CD14-positive monocyte (primary cell): ENCODE data around the gene SPATS2. TPM values are rescaled to one million over a fixed set of nuclear protein-coding genes. Genes with fewer than 3 reads are reported as not detected.
A peak's percentile ranks its signal among the peaks of the same experiment; 100 is the strongest.

Experiments used
- DNase-seq, 3 donors: peaks; one replicate each; pipeline ENCODE4 v3.0.0-alpha.2; 2011 to 2022
- H2AFZ ChIP-seq: 2 replicates; pipeline ENCODE4 v1.6.0; 2012; ENCODE audit warnings: mild to moderate bottlenecking, low read depth, low read length, inconsistent platforms; ENCODE audit not compliant: insufficient read depth, poor library complexity, severe bottlenecking
- H3K27ac ChIP-seq, 2 donors: 1 replicate in 1 of 2; 2 replicates in 1 of 2; pipeline ENCODE4 v1.5.1; 2012 to 2013; ENCODE audit warnings: low read length in 2 of 2, control low read depth in 1 of 2, inconsistent platforms in 1 of 2, low read depth in 1 of 2, mild to moderate bottlenecking in 1 of 2
- H3K27me3 ChIP-seq, 2 donors: one replicate each; pipeline versions ENCODE4 v1.6.0 to v1.6.1; 2011 to 2013; ENCODE audit warnings: low read length in 2 of 2; ENCODE audit not compliant: control insufficient read depth in 2 of 2, insufficient read depth in 2 of 2
- H3K36me3 ChIP-seq, 2 donors: replicated peaks in 1 of 2; 1 replicate in 1 of 2; 2 replicates in 1 of 2; pipeline versions ENCODE4 v1.5.1 to v1.6.1; 2012 to 2013; ENCODE audit warnings: low read length in 2 of 2, control low read depth in 1 of 2, inconsistent platforms in 1 of 2, mild to moderate bottlenecking in 1 of 2; ENCODE audit not compliant: insufficient read depth in 2 of 2, control insufficient read depth in 1 of 2
- H3K4me1 ChIP-seq, 2 donors: 1 replicate in 1 of 2; 2 replicates in 1 of 2; pipeline versions ENCODE4 v1.5.1 to v1.6.1; 2012 to 2013; ENCODE audit warnings: low read length in 2 of 2, control low read depth in 1 of 2, inconsistent platforms in 1 of 2, mild to moderate bottlenecking in 1 of 2, moderate library complexity in 1 of 2; ENCODE audit not compliant: insufficient read depth in 2 of 2, control insufficient read depth in 1 of 2
- H3K4me2 ChIP-seq: replicated peaks from 2 replicates; pipeline ENCODE3; 2012; ENCODE audit warnings: low read length, moderate library complexity, mild to moderate bottlenecking; ENCODE audit not compliant: poor library complexity, severe bottlenecking; ENCODE audit errors: extremely low read depth
- H3K4me3 ChIP-seq, 3 experiments: fragments of 200-600 bp in 1 of 3; sonication (generic) in 1 of 3; replicated peaks in 1 of 3; 1 replicate in 2 of 3; 2 replicates in 1 of 3; pipeline ENCODE4 v1.5.1; 2011 to 2013; ENCODE audit warnings: low read length in 3 of 3, mild to moderate bottlenecking in 3 of 3, control low read depth in 2 of 3, low read depth in 2 of 3, inconsistent platforms in 1 of 3, moderate library complexity in 1 of 3
- H3K79me2 ChIP-seq: 2 replicates; pipeline ENCODE4 v1.6.0; 2012; ENCODE audit warnings: mild to moderate bottlenecking, control low read depth, inconsistent platforms, low read length, moderate library complexity; ENCODE audit not compliant: insufficient read depth
- H3K9ac ChIP-seq: 2 replicates; pipeline ENCODE4 v1.6.0; 2017; ENCODE audit warnings: low read length, mild to moderate bottlenecking; ENCODE audit not compliant: insufficient read depth, poor library complexity, severe bottlenecking
- H3K9me3 ChIP-seq, 2 donors: replicated peaks in 1 of 2; 1 replicate in 1 of 2; 2 replicates in 1 of 2; pipeline versions ENCODE4 v1.5.1 to v1.6.1; 2012 to 2013; ENCODE audit warnings: low read length in 2 of 2, control low read depth in 1 of 2; ENCODE audit not compliant: control insufficient read depth in 1 of 2, insufficient read depth in 1 of 2
- H4K20me1 ChIP-seq: 2 replicates; pipeline ENCODE4 v1.6.0; 2012; ENCODE audit warnings: mild to moderate bottlenecking, low read length, control low read depth, moderate library complexity; ENCODE audit not compliant: insufficient read depth
- H3K27ac Mint-ChIP-seq, 7 donors: one replicate each; pipeline ENCODE4 v1.8.0; 2020; ENCODE audit warnings: mild to moderate bottlenecking in 7 of 7, mixed read lengths in 7 of 7, moderate library complexity in 6 of 7, inconsistent platforms in 2 of 7
- H3K27me3 Mint-ChIP-seq, 3 donors: one replicate each; pipeline ENCODE4 v1.8.0; 2021 to 2022; ENCODE audit warnings: low read depth in 3 of 3, mild to moderate bottlenecking in 3 of 3, mixed read lengths in 3 of 3, moderate library complexity in 3 of 3, inconsistent platforms in 1 of 3
- H3K36me3 Mint-ChIP-seq, 2 donors: one replicate each; pipeline ENCODE4 v1.8.0; 2020; ENCODE audit warnings: mixed read lengths in 2 of 2, inconsistent platforms in 1 of 2, mild to moderate bottlenecking in 1 of 2
- H3K4me1 Mint-ChIP-seq: one replicate; pipeline ENCODE4 v1.8.0; 2020; ENCODE audit warnings: mild to moderate bottlenecking, mixed read lengths
- H3K4me3 Mint-ChIP-seq, 2 donors: one replicate each; pipeline ENCODE4 v1.8.0; 2020; ENCODE audit warnings: mild to moderate bottlenecking in 2 of 2, mixed read lengths in 2 of 2, moderate library complexity in 1 of 2
- H3K9me3 Mint-ChIP-seq, 7 donors: one replicate each; pipeline ENCODE4 v1.8.0; 2020 to 2022; ENCODE audit warnings: mixed read lengths in 7 of 7, mild to moderate bottlenecking in 6 of 7, moderate library complexity in 6 of 7, inconsistent platforms in 2 of 7
- WGBS: methylation state at CpG from one replicate; pipeline ENCODE4 v1.1.5; 2013; ENCODE audit warnings: missing lambda C conversion rate; ENCODE audit not compliant: insufficient coverage; 5-methylcytosine and 5-hydroxymethylcytosine counted together
- intact Hi-C, 2 donors: fragments of 100-400 bp; cut with micrococcal nuclease; formaldehyde crosslinking; loops; one replicate each; pipeline versions ENCODE4 v1.15.0 to v1.15.1; 2023
- polyA plus RNA-seq, 3 donors: library from polyadenylated mRNA; depleted of rRNA in 1 of 3; unstranded in 2 of 3; stranded (reverse) in 1 of 3; fragments of 300-500 nt in 2 of 3; fragments of >200 nt in 1 of 3; fragmentation: Illumina TruSeq in 2 of 3; gene quantifications; 1 replicate in 2 of 3; 2 replicates in 1 of 3; pipeline ENCODE4 v1.2.3, GENCODE V29; 2012 to 2021
- TF ChIP-seq, protein P1 (sequence below): fragments of 200-600 bp; IDR thresholded peaks from one replicate; pipeline ENCODE4 v1.8.0; 2022; ENCODE audit warnings: antibody characterized with exemption, mild to moderate bottlenecking

Gene SPATS2
- polyA plus RNA-seq, 3 donors: 1.1 to 3.2 (median 1.8) TPM

DNA sequence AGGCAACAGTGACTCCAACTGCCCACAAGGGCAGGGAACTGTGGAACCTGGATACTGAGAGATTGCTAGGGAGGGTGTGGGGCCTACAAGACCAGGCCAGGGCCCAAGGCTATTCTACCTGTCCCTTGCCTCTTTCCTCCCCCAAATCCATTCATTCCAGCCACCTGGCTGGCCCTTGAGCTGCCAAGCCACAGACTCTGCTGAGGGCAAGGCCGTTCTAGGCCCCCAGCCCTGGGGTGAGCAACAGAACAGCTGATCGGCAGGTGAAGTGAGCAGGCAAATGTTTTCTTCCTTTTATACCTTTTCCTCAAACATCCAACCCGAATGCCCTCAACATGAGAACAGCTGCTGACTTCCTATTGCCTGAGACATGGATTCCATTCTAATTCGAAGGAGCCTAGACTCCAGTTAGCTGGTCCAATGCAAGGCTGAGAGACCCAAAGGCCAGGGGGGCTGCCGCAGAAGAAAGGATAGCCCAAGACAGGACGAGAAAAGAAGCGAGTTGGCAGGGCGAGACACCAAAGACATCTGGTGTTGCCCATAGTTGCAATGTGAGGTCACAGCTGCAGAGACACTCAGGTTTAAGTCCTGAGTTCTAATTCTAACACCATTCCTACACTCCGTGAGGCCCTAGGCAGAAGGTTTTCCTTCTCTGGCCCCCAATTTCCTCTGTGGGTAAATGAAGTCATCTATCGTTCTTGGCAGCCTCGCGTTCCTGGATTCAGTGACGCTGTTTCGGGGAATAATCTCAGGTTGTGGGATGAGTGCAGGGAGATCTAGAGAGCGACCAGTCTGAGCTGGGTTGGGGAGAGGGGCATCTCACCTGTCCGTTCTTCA is 31.9 kb upstream of the SPATS2 start:
- peaks cover 27 to 30% of the 10 kb centered on the region in 2 donors for H3K36me3 Mint-ChIP-seq
- no peak overlapping the region for H3K4me2 ChIP-seq
- H3K27me3 ChIP-seq: peaks cover 66 to 84% of the 10 kb centered on the region in 2 donors
- no peak overlapping the region for H3K27ac Mint-ChIP-seq
- no peak overlapping the region for H2AFZ ChIP-seq
- TF ChIP-seq, protein P1, sequence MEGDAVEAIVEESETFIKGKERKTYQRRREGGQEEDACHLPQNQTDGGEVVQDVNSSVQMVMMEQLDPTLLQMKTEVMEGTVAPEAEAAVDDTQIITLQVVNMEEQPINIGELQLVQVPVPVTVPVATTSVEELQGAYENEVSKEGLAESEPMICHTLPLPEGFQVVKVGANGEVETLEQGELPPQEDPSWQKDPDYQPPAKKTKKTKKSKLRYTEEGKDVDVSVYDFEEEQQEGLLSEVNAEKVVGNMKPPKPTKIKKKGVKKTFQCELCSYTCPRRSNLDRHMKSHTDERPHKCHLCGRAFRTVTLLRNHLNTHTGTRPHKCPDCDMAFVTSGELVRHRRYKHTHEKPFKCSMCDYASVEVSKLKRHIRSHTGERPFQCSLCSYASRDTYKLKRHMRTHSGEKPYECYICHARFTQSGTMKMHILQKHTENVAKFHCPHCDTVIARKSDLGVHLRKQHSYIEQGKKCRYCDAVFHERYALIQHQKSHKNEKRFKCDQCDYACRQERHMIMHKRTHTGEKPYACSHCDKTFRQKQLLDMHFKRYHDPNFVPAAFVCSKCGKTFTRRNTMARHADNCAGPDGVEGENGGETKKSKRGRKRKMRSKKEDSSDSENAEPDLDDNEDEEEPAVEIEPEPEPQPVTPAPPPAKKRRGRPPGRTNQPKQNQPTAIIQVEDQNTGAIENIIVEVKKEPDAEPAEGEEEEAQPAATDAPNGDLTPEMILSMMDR: no peak
- peaks cover 8 to 13% of the 10 kb centered on the region in 2 donors for H3K36me3 ChIP-seq
- H3K4me3 ChIP-seq: no peak overlapping the region
- DNase-seq: no peak
- H3K9ac ChIP-seq: no peak overlapping the region
- peaks cover 0 to 23% (median 11%) of the 10 kb centered on the region in 7 donors for H3K9me3 Mint-ChIP-seq
- no peaks in the 10 kb centered on the region for H3K79me2 ChIP-seq
- H3K9me3 ChIP-seq: peaks cover 0 to 17% of the 10 kb centered on the region in 2 donors
- H4K20me1 ChIP-seq: no peaks in the 10 kb centered on the region
- 54% methylated on average over 14 of the region's 16 CpGs for WGBS
- intact Hi-C loops: no loop called here
- H3K4me3 Mint-ChIP-seq: peak overlapping the region in 1 of 2 donors; percentile 78
- H3K27ac ChIP-seq: no peak overlapping the region
- peaks cover 34% of the 10 kb centered on the region for H3K4me1 Mint-ChIP-seq
- H3K4me1 ChIP-seq: peaks cover 11 to 22% of the 10 kb centered on the region in 2 donors
- H3K27me3 Mint-ChIP-seq: peaks cover 84 to 94% (median 84%) of the 10 kb centered on the region in 3 donors

DNA sequence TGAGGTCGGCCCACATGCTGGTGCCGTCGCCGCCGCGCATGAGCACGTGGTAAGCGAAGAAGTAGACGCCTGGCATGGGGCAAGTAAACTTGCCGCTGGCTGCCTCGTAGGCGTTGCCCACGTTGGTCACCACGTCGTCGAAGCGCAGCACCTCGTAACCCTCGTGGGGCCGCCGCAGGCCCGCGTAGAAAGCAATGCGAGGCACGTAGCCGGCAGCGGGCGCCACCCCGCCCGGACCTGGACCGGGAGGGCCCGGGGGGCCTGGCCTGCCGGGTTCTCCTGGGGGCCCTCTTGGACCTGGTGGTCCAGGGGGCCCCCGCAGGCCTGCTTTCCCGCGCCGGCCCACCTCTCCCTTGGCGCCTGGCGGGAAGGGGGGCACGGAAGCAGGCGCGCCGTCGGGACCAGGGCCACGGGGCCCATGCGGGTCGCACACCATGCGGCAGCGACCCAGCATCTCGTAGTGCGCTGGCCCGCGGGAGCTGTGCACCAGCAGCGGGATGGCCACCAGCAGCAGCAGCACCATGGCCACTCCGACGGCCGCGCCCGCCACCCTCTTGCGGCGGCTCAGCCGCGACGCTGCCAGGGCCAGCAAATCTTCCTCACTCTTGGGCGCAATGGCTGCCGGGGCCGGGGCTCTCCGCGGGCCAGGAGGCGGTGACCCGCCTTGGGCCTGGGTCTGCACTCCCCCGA is 31.2 kb upstream of the SPATS2 start:
- no peaks in the 10 kb centered on the region for H3K79me2 ChIP-seq
- peak overlapping the region in 1 of 2 donors; percentile 88 for H3K4me3 Mint-ChIP-seq
- H3K27ac ChIP-seq: no peak overlapping the region
- H3K4me2 ChIP-seq: peak overlapping the region; percentile 79
- H3K4me3 ChIP-seq: peak overlapping the region in 1 of 3 experiments; percentile 69
- DNase-seq: no peak
- peaks cover 0 to 20% of the 10 kb centered on the region in 2 donors for H3K9me3 ChIP-seq
- 12% methylated on average over 72 of the region's 72 CpGs for whole genome bisulfite sequencing
- H3K27me3 ChIP-seq: peaks cover 74 to 92% of the 10 kb centered on the region in 2 donors
- H3K4me1 ChIP-seq: peaks cover 11 to 22% of the 10 kb centered on the region in 2 donors
- H3K36me3 Mint-ChIP-seq: peaks cover 20 to 24% of the 10 kb centered on the region in 2 donors
- peak overlapping the region; percentile 65 for H2AFZ ChIP-seq
- TF ChIP-seq, protein P1: no peak
- H3K27me3 Mint-ChIP-seq: peaks cover 91 to 98% (median 92%) of the 10 kb centered on the region in 3 donors
- H3K4me1 Mint-ChIP-seq: peaks cover 34% of the 10 kb centered on the region
- no peak overlapping the region for H3K27ac Mint-ChIP-seq
- intact Hi-C loops: no loop called here
- peaks cover 1 to 5% of the 10 kb centered on the region in 2 donors for H3K36me3 ChIP-seq
- H4K20me1 ChIP-seq: no peaks in the 10 kb centered on the region
- peaks cover 0 to 27% (median 11%) of the 10 kb centered on the region in 7 donors for H3K9me3 Mint-ChIP-seq
- H3K9ac ChIP-seq: no peak overlapping the region
